OCI-LY1 (cell line): ENCODE measurements around the gene DUSP6.

Source experiments
- H2AFZ ChIP-seq: fragments of 200-600 bp; sonication (generic), shearing (Covaris generic); 2 replicates; pipeline ENCODE4 v1.6.0; 2014; ENCODE audit warnings: antibody characterized with exemption, mild to moderate bottlenecking, low read length
- H3F3A ChIP-seq: fragments of 200-600 bp; sonication (generic), shearing (Covaris generic); 2 replicates; pipeline ENCODE4 v1.6.0; 2014; ENCODE audit warnings: mild to moderate bottlenecking, antibody characterized with exemption, low read length, moderate library complexity; ENCODE audit not compliant: insufficient read depth
- H3K27ac ChIP-seq: fragments of 200-600 bp; sonication (generic); 2 replicates; pipeline ENCODE4 v1.5.1; 2014; ENCODE audit warnings: low read length, mixed run types, mild to moderate bottlenecking, low read depth; ENCODE audit not compliant: poor library complexity, severe bottlenecking
- H3K27me3 ChIP-seq: fragments of 200-600 bp; sonication (generic); 2 replicates; pipeline ENCODE4 v1.6.0; 2014; ENCODE audit warnings: antibody characterized with exemption, mild to moderate bottlenecking, low read length, moderate library complexity; ENCODE audit not compliant: insufficient read depth
- H3K36me3 ChIP-seq: fragments of 200-600 bp; sonication (generic); 2 replicates; pipeline ENCODE4 v1.6.1; 2014; ENCODE audit warnings: mild to moderate bottlenecking, antibody characterized with exemption, low read length, moderate library complexity, mixed read lengths; ENCODE audit not compliant: insufficient read depth
- H3K4me1 ChIP-seq: fragments of 200-600 bp; sonication (generic); 2 replicates; pipeline ENCODE4 v1.5.1; 2014; ENCODE audit warnings: mild to moderate bottlenecking, low read length, moderate library complexity; ENCODE audit not compliant: insufficient read depth, severe bottlenecking
- H3K4me2 ChIP-seq: fragments of 200-600 bp; sonication (generic), shearing (Covaris generic); 2 replicates; pipeline ENCODE4 v1.6.1; 2014; ENCODE audit warnings: low read length
- H3K4me3 ChIP-seq: fragments of 200-600 bp; sonication (generic); 2 replicates; pipeline ENCODE4 v1.5.1; 2014; ENCODE audit warnings: low read length, low read depth, mild to moderate bottlenecking, mixed read lengths; ENCODE audit not compliant: poor library complexity, severe bottlenecking
- H3K79me2 ChIP-seq: fragments of 200-600 bp; shearing (Covaris generic); 2 replicates; pipeline ENCODE4 v1.6.1; 2016; ENCODE audit warnings: mixed run types, low read length, mixed read lengths; ENCODE audit not compliant: insufficient read depth
- H3K9ac ChIP-seq: fragments of 200-600 bp; sonication (generic), shearing (Covaris generic); 2 replicates; pipeline ENCODE4 v1.6.1; 2014; ENCODE audit warnings: mild to moderate bottlenecking, low read length, mixed read lengths
- H3K9me2 ChIP-seq: fragments of 200-600 bp; sonication (generic), shearing (Covaris generic); 2 replicates; pipeline ENCODE4 v1.6.1; 2014; ENCODE audit warnings: low read depth, mild to moderate bottlenecking, low read length, mixed read lengths
- H3K9me3 ChIP-seq: fragments of 200-600 bp; shearing (Covaris generic); 2 replicates; pipeline ENCODE4 v1.6.1; 2014; ENCODE audit warnings: low read length, mixed read lengths
- H4K20me1 ChIP-seq: fragments of 200-600 bp; sonication (generic), shearing (Covaris generic); 2 replicates; pipeline ENCODE4 v1.6.0; 2016; ENCODE audit warnings: mild to moderate bottlenecking, low read length; ENCODE audit not compliant: insufficient read depth
- EZH2 ChIP-seq: fragments of 200-600 bp; sonication (generic), shearing (Covaris generic); IDR thresholded peaks from 2 replicates; pipeline ENCODE4 v1.8.0; 2017; ENCODE audit warnings: borderline replicate concordance, mixed run types, mild to moderate bottlenecking, antibody characterized with exemption, low read length, moderate library complexity, mixed read lengths
- TF ChIP-seq, protein P1 (sequence below): fragments of 200-600 bp; sonication (generic), shearing (Covaris generic); IDR thresholded peaks from 2 replicates; pipeline ENCODE4 v1.5.1; 2017; ENCODE audit warnings: mild to moderate bottlenecking, antibody characterized with exemption, low read length, moderate library complexity, mixed read lengths

DUSP6 gene

DNA sequence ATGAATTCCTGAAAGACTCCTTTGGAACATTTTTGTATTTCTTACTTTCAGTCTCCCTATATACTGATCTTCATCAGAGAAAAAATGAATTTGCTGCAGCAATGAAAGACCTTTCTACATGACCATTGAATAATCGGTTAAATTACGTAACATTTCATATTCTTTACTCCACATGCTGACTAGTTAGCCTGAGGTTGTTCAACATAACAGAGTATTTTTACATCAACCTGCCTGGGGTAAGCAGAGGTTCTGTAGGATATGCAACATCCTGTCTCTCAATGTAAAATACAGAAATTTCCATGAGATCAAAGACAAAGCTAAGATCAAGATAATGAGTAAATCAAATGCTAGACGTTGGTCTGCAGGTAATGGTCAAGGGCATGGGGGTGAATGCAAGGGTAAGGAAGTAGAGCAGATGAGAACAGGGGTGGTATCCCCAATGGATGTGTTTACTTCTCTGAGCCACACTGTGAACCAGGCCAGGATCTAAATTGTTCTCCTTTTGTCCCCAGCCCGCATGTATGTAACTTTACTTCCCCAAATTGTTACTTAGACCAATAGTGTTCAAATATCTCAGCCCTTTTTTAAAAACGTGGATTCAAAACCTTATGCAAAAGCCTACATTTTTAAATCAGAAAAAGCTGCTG is 45.4 kb downstream of the DUSP6 start:
- Histone ChIP-seq H3K9me3 (no peaks in the 10 kb centered on the region), H4K20me1 (no peaks in the 10 kb centered on the region), H3K9me2 (no peaks in the 10 kb centered on the region), H3K27me3 (no peaks in the 10 kb centered on the region), H3K79me2 (no peaks in the 10 kb centered on the region), H3K9ac (no peak overlapping the region), H2AFZ (no peak overlapping the region), H3K27ac (no peak overlapping the region), H3K36me3 (no peaks in the 10 kb centered on the region), H3K4me2 (no peak overlapping the region), H3K4me1 (no peaks in the 10 kb centered on the region), H3K4me3 (no peak overlapping the region), H3F3A (no peaks in the 10 kb centered on the region)
- TF ChIP-seq EZH2 = no peak
- TF ChIP-seq, protein P1, sequence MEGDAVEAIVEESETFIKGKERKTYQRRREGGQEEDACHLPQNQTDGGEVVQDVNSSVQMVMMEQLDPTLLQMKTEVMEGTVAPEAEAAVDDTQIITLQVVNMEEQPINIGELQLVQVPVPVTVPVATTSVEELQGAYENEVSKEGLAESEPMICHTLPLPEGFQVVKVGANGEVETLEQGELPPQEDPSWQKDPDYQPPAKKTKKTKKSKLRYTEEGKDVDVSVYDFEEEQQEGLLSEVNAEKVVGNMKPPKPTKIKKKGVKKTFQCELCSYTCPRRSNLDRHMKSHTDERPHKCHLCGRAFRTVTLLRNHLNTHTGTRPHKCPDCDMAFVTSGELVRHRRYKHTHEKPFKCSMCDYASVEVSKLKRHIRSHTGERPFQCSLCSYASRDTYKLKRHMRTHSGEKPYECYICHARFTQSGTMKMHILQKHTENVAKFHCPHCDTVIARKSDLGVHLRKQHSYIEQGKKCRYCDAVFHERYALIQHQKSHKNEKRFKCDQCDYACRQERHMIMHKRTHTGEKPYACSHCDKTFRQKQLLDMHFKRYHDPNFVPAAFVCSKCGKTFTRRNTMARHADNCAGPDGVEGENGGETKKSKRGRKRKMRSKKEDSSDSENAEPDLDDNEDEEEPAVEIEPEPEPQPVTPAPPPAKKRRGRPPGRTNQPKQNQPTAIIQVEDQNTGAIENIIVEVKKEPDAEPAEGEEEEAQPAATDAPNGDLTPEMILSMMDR = no peak

DNA sequence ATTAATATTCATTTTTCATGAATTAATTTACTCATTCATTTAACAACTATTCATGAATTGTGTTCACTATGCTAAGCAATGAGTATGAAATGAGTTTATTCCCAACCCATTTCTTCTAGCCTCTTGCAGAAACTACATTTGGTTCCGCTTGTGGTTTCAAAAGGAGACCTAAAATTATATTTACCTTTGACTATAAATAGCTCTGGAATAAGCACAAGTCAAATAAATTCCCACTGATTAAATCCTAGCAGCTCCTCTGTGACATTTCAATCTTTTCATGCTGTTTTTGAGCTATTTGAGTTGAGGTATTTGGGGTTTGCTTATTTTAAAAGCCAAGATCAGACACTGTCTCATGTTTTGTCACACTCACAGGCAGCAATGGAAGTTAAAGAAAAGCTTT is 46.9 kb downstream of the DUSP6 start:
- Histone ChIP-seq H3K79me2 (no peaks in the 10 kb centered on the region), H3K36me3 (no peaks in the 10 kb centered on the region), H3K27me3 (no peaks in the 10 kb centered on the region), H3K4me1 (no peaks in the 10 kb centered on the region), H4K20me1 (no peaks in the 10 kb centered on the region), H3K9me2 (no peaks in the 10 kb centered on the region), H3K4me3 (no peak overlapping the region), H3F3A (0 out of 2 replicates have a peak, but pooled peaks cover 3% of the 10 kb centered on the region), H3K4me2 (no peak overlapping the region), H3K9me3 (no peaks in the 10 kb centered on the region), H3K9ac (no peak overlapping the region), H2AFZ (no peak overlapping the region), H3K27ac (no peak overlapping the region)
- TF ChIP-seq EZH2 = no peak
- TF ChIP-seq, protein P1 = no peak

DNA sequence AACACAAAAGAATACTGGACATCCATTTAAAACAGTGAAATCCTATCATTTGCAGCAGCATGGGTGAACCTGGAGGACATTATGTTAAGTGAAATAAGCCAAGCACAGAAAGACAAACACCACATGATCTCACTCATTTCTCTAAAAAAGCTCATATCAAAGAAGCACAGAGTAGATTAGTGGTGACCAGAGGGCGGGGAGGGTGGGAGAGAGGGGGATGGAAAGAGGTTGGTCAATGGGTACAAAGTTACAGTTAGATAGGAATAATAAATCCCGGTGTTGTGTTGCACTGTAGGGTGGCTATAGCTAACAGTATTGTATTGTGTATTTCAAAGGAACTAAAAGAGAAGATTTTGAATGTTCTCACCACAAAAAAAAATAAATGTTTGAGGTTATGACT is 52.4 kb downstream of the DUSP6 start:
- TF ChIP-seq, protein P1 = no peak
- no peak for TF ChIP-seq EZH2
- H3K4me1 ChIP-seq = no peaks in the 10 kb centered on the region

More for the DNA sequence above, 52.4 kb downstream of the DUSP6 start:
- no peak overlapping the region for H3K4me2 ChIP-seq
- no peak overlapping the region for H3K9ac ChIP-seq
- no peaks in the 10 kb centered on the region for H3K36me3 ChIP-seq
- no peaks in the 10 kb centered on the region for H3K9me3 ChIP-seq
- no peaks in the 10 kb centered on the region for H3K79me2 ChIP-seq
- no peaks in the 10 kb centered on the region for H4K20me1 ChIP-seq
- H3K27me3 ChIP-seq = no peaks in the 10 kb centered on the region
- no peak overlapping the region for H3K4me3 ChIP-seq
- no peak overlapping the region for H3K27ac ChIP-seq
- H3F3A ChIP-seq = 0 out of 2 replicates have a peak, but pooled peaks cover 3% of the 10 kb centered on the region
- H2AFZ ChIP-seq = no peak overlapping the region
- H3K9me2 ChIP-seq = no peaks in the 10 kb centered on the region
